Measurements from ENCODE around the gene WBP1L.
"Not testable (repeated sequence)": the region's sequence is repeated elsewhere in the genome, so short reads cannot be mapped to it uniquely, and the experiment has no call there.

Gene WBP1L

DNA sequence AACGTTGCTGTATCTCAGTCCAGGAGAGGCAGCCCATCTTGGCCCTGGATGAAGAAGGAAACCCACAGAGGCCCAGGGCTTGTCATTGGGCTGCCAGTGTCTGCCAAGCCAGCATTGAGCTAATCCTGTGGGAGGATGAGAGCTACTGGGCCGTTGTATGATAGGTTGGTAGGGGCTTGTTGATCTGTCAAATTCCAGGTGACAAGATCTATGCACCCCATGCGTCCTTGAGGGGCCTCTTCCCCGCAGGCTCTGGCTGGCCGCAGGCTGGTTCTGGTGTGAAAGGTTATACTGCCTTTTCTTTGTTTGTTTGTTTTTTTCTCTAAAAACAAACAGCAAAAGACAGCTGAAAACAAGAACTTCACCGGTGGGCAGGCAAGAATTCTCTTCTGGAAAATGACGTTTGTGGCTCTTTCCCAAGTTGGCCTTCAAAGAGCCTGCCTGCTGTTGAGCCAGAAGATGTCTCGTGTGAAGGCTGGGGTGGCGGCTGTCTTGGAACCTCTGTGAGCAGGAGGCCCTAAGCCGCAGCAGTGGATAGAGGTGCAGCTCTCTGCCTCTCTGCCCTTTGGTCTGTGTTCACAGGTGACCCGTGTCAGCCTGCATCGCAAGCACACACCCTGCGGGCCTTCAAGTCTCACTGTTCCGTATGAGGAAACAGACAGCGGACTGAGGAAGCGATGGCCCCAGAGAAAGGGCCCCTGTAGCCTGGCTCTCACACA is 70.1 kb downstream of the WBP1L start:
- no peak for DNase-seq

DNA sequence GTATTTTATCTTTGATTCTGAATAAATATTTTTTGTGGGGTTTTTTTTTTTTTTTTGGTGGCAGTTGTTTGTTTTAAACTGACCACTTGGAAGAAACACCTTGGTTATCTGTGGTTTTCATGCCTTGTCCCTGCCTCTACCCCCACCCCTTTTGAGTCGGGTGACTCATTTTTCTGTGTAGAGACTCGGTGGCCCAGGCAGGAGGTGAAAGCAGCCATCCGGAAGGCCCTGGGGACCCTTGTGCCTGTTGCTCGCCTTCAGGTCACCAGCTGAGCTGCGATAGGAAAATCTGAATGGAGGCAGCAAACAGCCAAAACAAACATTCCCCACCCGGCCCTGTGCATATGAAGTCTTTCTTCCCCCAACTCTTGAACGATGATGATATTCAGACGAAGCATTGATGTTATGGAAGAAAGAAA is 70.7 kb downstream of the WBP1L start:
- DNase-seq, result no peak

- no peak for DNase-seq
These were observed 71.3 kb downstream of the WBP1L start for GRCh38 chr10:102814873-102815661.

GRCh38 chr10:102815790-102816549 is 72.2 kb downstream of the WBP1L start:
- no peak for DNase-seq

GRCh38 chr10:102817175-102817574 is 73.4 kb downstream of the WBP1L start:
- no peak for DNase-seq

- no peak for DNase-seq
These were observed 75.3 kb downstream of the WBP1L start for GRCh38 chr10:102819054-102819453.

DNA sequence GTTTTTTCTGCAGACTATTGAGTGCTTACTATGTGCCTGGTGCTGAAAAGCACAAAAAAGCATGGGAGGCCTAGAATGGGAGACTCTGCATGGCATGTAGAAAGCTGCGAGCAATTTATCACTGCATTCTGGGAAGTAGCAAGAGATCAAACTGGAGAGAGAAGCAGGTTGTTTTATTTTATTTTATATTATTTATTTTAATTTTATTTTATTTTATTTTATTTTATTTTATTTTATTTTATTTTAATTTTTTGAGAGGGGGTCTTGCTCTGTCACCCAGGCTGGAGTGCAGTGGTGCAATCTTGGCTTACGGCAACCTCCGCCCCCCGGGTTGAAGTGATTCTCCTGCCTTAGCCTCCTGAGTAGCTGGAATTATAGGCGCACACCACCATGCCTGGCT is 76.3 kb downstream of the WBP1L start:
- DNase-seq, result not testable (repeated sequence)

GRCh38 chr10:102822222-102822621 is 78.5 kb downstream of the WBP1L start:
- no peak for DNase-seq

GRCh38 chr10:102824664-102825063 is 80.9 kb downstream of the WBP1L start:
- DNase-seq, result no peak

GRCh38 chr10:102826148-102826796 is 82.5 kb downstream of the WBP1L start:
- DNase-seq, result no peak

DNA sequence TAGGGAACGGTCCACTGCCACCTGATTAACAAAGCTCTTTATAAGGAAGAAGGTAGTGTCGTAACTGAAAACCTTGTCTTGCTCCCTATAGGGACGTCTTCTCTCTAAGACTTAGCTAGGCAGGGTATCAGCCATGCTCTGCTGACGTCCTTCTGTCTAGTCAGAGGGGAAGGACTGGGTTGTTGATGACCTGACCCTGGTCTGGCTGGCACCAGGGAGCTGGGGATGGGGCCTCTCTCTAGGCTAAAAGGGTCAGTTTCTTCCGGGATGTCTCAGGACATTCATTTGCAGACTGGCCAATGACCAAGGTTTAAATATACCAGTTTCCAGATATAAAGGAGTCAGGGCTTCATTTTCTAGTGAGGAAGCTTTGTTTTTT is 83.8 kb downstream of the WBP1L start:
- DNase-seq, result no peak

DNA sequence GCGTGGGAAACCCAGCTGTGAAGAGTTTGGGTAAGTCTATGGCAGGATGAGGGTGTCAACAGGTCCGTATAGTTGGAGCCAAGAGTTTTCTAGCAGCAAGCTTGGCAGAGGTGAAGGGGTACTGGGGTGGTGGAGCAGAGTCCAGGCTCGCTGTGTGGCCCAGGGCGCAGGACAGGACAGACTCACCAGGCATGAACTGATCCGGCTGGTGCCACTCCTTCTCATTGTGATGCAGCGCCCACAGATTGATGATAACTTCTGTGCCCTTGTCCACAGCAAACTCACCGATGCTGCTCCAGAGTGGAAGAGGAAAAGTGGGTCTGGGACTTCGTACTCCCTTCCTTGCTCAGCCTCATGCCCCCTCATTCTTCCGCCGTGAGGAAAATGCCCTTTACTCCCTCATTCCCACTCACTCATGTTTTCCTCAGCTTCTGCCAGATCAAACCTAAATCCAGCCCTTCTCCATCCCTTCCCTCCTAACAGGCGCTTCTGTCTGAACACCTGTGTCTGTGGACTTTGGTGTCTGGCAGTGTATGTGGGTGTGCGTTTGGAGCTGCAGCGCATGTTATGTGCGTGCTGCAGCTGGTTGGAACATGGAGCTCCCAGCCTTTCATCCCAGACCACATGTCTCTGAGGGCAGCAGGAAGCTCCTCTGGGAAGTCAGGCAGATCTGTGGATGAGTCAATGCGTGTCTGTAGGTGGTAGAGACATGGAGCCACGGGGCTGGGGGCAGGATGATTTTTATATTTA is 87.7 kb downstream of the WBP1L start:
- DNase-seq, result no peak

DNA sequence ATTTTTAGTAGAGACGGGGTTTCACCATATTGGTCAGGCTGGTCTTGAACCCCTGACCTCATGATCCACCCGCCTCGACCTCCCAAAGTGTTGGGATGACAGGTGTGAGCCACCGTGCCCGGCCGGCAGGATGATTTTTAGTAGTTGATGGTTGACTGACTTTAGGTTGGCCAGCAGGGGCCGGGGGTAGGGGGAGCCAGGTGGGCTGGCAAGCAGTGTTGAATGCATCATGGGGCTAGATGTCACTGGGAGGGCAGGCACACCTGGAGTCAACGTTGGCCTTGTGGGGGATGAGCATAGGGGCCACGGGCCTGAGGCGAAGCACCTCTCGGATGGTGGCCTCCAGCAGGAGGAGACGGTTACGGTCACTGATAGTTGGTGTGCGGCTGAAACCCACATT is 88.5 kb downstream of the WBP1L start:
- no peak for DNase-seq

DNA sequence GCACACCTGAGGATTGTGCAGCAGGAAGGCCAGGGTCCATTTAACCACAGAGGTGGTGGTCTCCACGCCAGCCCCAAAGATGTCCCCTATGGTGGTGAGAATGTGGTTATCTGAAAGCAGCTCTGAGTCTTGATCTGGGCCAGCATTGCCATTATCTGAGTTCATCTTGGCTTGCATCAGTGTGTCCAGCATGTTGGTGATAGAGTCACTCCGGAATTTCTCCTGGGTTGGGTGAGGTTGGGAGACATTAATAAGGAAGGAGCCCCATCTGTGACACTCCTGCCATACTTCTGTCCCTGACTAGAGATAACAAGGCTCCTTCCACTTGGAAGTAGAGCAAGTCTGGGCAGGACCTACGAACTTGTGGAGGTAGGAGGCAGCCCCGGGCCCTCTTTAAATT is 89.2 kb downstream of the WBP1L start:
- DNase-seq, result no peak

- no peak for DNase-seq
These were observed 90.4 kb downstream of the WBP1L start for GRCh38 chr10:102834143-102834542.

DNA sequence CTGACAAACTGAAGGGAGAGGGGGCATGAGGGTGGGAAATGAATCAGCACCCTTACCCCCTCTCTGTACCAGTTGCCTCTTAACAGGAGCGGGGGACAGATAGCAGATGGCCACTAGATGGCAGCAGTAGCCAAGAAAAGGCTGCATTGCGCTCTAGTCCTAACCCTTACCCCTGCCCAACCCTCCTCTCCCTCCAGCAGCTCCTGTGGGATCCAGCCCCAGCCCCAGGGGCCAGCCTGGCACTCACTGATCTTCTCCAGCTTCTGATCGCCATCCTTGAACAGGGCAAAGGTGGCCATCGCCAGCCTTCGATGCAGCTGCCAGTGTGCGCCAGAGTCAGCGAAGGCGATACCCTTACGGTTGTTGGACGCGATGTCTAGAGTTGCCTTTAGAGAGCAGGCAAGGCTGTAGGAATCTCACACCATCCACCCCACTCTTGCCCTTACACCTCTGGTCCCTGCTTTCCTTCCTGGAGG is 91.3 kb downstream of the WBP1L start:
- peak; percentile 22 to 35 for DNase-seq

- DNase-seq, result no peak
These were observed 93.5 kb downstream of the WBP1L start, which contains the start of gene CYP17A1 for GRCh38 chr10:102837230-102837721. TSS of gene CYP17A1 (minus strand) at chr10:102837413. CDS start at chr10:102837361, 52 bp downstream.

DNA sequence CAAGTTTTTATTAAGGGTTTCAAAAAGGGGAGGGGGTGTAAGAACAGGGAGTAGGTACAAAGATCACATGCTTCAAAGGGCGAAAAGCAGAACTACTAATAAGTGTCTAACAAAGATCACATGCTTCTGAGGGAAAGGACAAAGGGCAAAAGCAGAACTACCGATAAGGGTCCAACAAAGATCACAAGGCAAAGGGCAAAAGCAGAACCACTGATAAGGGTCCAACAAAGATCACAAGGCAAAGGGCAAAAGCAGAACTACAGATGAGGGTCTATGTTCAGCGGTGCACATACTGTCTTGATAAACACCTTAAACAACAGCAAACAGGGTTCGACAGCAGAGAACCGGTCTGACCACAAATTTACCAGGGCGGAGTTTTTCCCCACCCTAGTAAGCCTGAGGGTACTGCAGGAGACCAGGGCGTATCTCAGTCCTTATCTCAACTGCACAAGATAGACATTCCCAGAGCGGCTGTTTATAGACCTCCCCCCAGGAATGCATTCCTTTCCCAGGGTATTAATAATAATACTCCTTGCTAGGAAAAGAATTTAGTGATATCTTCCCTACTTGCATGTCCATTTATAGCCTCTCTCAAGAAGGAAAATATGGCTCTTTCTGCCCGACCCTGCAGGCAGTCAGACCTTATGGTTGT is 94.7 kb downstream of the WBP1L start:
- DNase-seq, result not testable (repeated sequence)

DNA sequence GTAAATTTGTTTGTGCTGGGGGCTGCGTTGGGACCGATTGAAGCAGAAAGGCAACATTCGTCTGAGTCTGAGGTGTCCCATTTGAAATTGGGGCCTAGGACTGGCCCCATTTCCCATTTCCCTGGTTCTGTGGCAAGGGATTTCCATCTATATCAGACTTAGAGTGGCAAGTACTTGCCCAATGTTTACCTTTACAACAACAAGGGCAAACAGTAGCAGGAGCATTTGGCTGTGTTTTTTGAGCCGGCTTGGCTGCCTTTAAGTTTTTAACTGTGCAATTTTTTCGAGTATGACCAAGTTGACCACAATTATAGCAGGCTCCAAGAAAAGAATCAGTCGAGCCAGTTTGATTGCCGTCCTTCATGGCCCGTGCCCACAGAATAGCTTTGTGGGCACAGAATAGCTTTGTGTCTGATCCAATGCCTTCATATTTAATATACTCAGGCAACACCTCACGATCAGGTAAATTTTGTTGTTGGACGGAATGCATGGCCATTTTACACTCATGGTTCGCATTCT is 98.1 kb downstream of the WBP1L start:
- no peak for DNase-seq

GRCh38 chr10:102843139-102843538 is 99.4 kb downstream of the WBP1L start:
- not testable (repeated sequence) for DNase-seq

DNA sequence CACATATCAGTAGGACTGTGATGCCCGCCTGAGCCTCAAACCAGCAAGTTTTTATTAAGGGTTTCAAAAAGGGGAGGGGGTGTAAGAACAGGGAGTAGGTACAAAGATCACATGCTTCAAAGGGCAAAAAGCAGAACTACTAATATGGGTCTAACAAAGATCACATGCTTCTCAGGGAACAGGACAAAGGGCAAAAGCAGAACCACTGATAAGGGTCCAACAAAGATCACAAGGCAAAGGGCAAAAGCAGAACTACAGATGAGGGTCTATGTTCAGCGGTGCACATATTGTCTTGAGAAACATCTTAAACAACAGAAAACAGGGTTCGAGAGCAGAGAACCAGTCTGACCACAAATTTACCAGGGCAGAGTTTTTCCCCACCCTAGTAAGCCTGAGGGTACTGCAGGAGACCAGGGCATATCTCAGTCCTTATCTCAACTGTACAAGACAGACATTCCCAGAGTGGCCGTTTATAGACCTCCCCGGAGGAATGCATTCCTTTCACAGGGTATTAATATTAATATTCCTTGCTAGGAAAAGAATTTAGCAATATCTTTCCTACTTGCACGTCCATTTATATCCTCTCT is 100.5 kb downstream of the WBP1L start:
- DNase-seq, result not testable (repeated sequence)
